NT2/D1 (cell line): ENCODE measurements around the gene ATE1.

Experiments used
- DNase-seq: peaks from one replicate; pipeline ENCODE4 v3.0.0-alpha.2; 2011; ENCODE audit warnings: low read depth, low spot score
- H3K27me3 ChIP-seq: 2 replicates; pipeline ENCODE4 v1.6.0; 2011; ENCODE audit warnings: mild to moderate bottlenecking; ENCODE audit not compliant: insufficient read length, insufficient read depth
- H3K36me3 ChIP-seq: 2 replicates; pipeline ENCODE4 v1.6.1; 2011; ENCODE audit warnings: mild to moderate bottlenecking, low read length, mixed read lengths; ENCODE audit not compliant: insufficient read depth, insufficient read length
- H3K4me1 ChIP-seq: 2 replicates; pipeline ENCODE4 v1.5.1; 2011; ENCODE audit not compliant: insufficient read depth, insufficient read length
- H3K4me3 ChIP-seq: 2 replicates; pipeline ENCODE4 v1.5.1; 2011; ENCODE audit warnings: low read depth; ENCODE audit not compliant: insufficient read length
- H3K9ac ChIP-seq: 2 replicates; pipeline ENCODE4 v1.6.0; 2011; ENCODE audit warnings: low read depth; ENCODE audit not compliant: insufficient read length
- H3K9me3 ChIP-seq: 2 replicates; pipeline ENCODE4 v1.5.1; 2011; ENCODE audit warnings: mild to moderate bottlenecking, low read length; ENCODE audit not compliant: insufficient read depth
- SUZ12 ChIP-seq: IDR thresholded peaks from 2 replicates; pipeline ENCODE4 v1.6.1; 2011; ENCODE audit not compliant: insufficient read length, insufficient read depth; ENCODE audit errors: extremely low read depth
- YY1 ChIP-seq: IDR thresholded peaks from 2 replicates; pipeline ENCODE4 v1.6.1; 2011; ENCODE audit not compliant: insufficient read length, insufficient read depth
- ZNF274 ChIP-seq: IDR thresholded peaks from 2 replicates; pipeline ENCODE4 v1.6.1; 2011; ENCODE audit warnings: mild to moderate bottlenecking, low read depth, low read length

ATE1 gene

GRCh38 chr10:121783782-121784372 is 144.0 kb downstream of the ATE1 start:
- DNase-seq, result no peak
- Histone ChIP-seq H3K36me3 (peaks cover 4% of the 10 kb centered on the region), H3K4me3 (no peak overlapping the region), H3K9me3 (no peaks in the 10 kb centered on the region), H3K27me3 (no peaks in the 10 kb centered on the region), H3K4me1 (no peaks in the 10 kb centered on the region), H3K9ac (no peak overlapping the region)
- TF ChIP-seq SUZ12 (no peak), ZNF274 (no peak), YY1 (no peak)

GRCh38 chr10:121781101-121781500 is 146.7 kb downstream of the ATE1 start:
- H3K4me1 ChIP-seq, result no peaks in the 10 kb centered on the region
- peaks cover 4% of the 10 kb centered on the region for H3K36me3 ChIP-seq
- H3K4me3 ChIP-seq, result no peak overlapping the region
- no peak overlapping the region for H3K9ac ChIP-seq
- no peak for TF ChIP-seq ZNF274
- H3K27me3 ChIP-seq, result no peaks in the 10 kb centered on the region
- no peaks in the 10 kb centered on the region for H3K9me3 ChIP-seq
- DNase-seq, result no peak

- H3K9me3 ChIP-seq, result no peaks in the 10 kb centered on the region
- no peaks in the 10 kb centered on the region for H3K4me1 ChIP-seq
- no peak for DNase-seq
These were observed 153.0 kb downstream of the ATE1 start for GRCh38 chr10:121774813-121775212.

GRCh38 chr10:121774404-121774803 is 153.4 kb downstream of the ATE1 start:
- TF ChIP-seq YY1 (no peak), ZNF274 (no peak), SUZ12 (no peak)
- Histone ChIP-seq H3K27me3 (no peaks in the 10 kb centered on the region), H3K4me1 (no peaks in the 10 kb centered on the region)

More at GRCh38 chr10:121774813-121775212, 153.0 kb downstream of the ATE1 start:
- TF ChIP-seq SUZ12 (no peak), ZNF274 (no peak)
- Histone ChIP-seq H3K4me3 (no peak overlapping the region), H3K36me3 (no peaks in the 10 kb centered on the region), H3K9ac (no peak overlapping the region), H3K27me3 (no peaks in the 10 kb centered on the region)

GRCh38 chr10:121772884-121773283 is 154.9 kb downstream of the ATE1 start:
- no peak overlapping the region for H3K4me3 ChIP-seq
- DNase-seq, result no peak
- no peaks in the 10 kb centered on the region for H3K9me3 ChIP-seq
- no peaks in the 10 kb centered on the region for H3K4me1 ChIP-seq
- H3K27me3 ChIP-seq, result no peaks in the 10 kb centered on the region
- no peak overlapping the region for H3K9ac ChIP-seq
- no peaks in the 10 kb centered on the region for H3K36me3 ChIP-seq
- no peak for TF ChIP-seq YY1
- no peak for TF ChIP-seq SUZ12
- no peak for TF ChIP-seq ZNF274

More at GRCh38 chr10:121774404-121774803, 153.4 kb downstream of the ATE1 start:
- Histone ChIP-seq H3K9me3 (no peaks in the 10 kb centered on the region), H3K36me3 (no peaks in the 10 kb centered on the region), H3K9ac (no peak overlapping the region), H3K4me3 (no peak overlapping the region)
- DNase-seq, result no peak

GRCh38 chr10:121772406-121772805 is 155.4 kb downstream of the ATE1 start:
- no peak overlapping the region for H3K9ac ChIP-seq
- H3K9me3 ChIP-seq, result no peaks in the 10 kb centered on the region
- DNase-seq, result no peak
- no peak overlapping the region for H3K4me3 ChIP-seq
- H3K27me3 ChIP-seq, result no peaks in the 10 kb centered on the region
- H3K4me1 ChIP-seq, result no peaks in the 10 kb centered on the region
- TF ChIP-seq ZNF274, result no peak
- no peak for TF ChIP-seq YY1
- TF ChIP-seq SUZ12, result no peak
- no peaks in the 10 kb centered on the region for H3K36me3 ChIP-seq

- DNase-seq, result no peak
- no peak overlapping the region for H3K4me3 ChIP-seq
- H3K36me3 ChIP-seq, result no peaks in the 10 kb centered on the region
- no peaks in the 10 kb centered on the region for H3K27me3 ChIP-seq
- no peak overlapping the region for H3K9ac ChIP-seq
- H3K9me3 ChIP-seq, result no peaks in the 10 kb centered on the region
- no peaks in the 10 kb centered on the region for H3K4me1 ChIP-seq
- no peak for TF ChIP-seq YY1
- TF ChIP-seq SUZ12, result no peak
- no peak for TF ChIP-seq ZNF274
These were observed 155.9 kb downstream of the ATE1 start for GRCh38 chr10:121771966-121772365.
